Gastrocnemius medialis (tissue), 4 donors: Measurements from ENCODE around the gene SLC12A3.

Source experiments
- POLR2A ChIP-seq, 2 donors: fragments of 450-650 bp; IDR thresholded peaks; one replicate each; pipeline ENCODE4 v1.6.1; 2017; ENCODE audit warnings: antibody characterized with exemption in 2 of 2, mild to moderate bottlenecking in 2 of 2, moderate library complexity in 2 of 2
- TF ChIP-seq, protein P1 (sequence below), 5 experiments: fragments of 450-650 bp in 3 of 5; fragments of 200-600 bp in 2 of 5; sonication (generic) in 2 of 5; IDR thresholded peaks in 4 of 5; conservative IDR thresholded peaks in 1 of 5; 1 replicate in 4 of 5; 2 replicates in 1 of 5; pipeline ENCODE4 v1.5.1; 2016 to 2019; ENCODE audit warnings: antibody characterized with exemption in 5 of 5, mild to moderate bottlenecking in 3 of 5, moderate library complexity in 3 of 5

DNA sequence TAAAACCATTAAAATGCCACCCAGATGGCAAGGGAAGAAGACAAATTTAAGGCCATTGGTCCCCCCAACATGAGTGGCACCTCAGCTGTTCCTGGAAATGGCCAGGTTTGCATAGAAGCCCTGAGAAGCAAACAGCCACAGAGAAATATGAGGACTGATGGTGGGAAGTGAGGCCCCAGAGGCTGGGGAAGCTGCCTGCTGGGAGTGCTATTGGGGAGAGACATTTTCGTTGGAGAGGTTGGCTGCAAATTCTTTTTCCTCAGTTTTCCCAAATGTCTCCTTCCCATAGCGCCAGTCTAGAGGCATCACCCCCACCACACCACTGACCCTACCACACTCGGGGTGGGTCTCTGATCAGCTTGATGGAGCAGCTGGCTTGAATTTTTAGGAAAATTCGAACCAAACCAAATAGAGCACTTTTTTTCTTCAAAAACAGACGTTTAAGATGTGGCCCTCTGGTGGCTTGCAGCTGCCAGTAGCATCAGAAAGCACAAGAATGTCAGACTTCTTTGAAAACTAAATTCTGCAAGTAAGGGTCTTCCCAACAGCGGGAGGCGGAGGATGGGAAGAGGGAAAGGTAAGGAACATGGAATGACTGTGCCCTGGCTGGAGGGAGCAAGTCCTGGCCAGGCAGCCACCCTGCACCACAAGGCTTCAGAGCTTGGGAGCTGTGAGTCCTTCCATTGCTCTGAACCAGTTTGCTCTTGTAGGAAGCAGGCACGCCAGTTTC lies 13.2 kb upstream of the SLC12A3 start:
- TF ChIP-seq, protein P1, sequence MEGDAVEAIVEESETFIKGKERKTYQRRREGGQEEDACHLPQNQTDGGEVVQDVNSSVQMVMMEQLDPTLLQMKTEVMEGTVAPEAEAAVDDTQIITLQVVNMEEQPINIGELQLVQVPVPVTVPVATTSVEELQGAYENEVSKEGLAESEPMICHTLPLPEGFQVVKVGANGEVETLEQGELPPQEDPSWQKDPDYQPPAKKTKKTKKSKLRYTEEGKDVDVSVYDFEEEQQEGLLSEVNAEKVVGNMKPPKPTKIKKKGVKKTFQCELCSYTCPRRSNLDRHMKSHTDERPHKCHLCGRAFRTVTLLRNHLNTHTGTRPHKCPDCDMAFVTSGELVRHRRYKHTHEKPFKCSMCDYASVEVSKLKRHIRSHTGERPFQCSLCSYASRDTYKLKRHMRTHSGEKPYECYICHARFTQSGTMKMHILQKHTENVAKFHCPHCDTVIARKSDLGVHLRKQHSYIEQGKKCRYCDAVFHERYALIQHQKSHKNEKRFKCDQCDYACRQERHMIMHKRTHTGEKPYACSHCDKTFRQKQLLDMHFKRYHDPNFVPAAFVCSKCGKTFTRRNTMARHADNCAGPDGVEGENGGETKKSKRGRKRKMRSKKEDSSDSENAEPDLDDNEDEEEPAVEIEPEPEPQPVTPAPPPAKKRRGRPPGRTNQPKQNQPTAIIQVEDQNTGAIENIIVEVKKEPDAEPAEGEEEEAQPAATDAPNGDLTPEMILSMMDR (IDR thresholded peaks at IDR 0.05 in 4 of 5, conservative IDR thresholded peaks at IDR 0.05 in 1 of 5) = no peak
- no peak for TF ChIP-seq POLR2A (IDR thresholded peaks at IDR 0.05)
